Stimulated activated naive B cell treated with anti-CD40 and anti-IgM and Interleukin-4, amounts not matched to agents 10 μg/mL and 1 μg/mL and 100 μg/mL, for 72 hours (primary cell): ENCODE measurements around the gene IQGAP2.
"Not testable (repeated sequence)": the region's sequence is repeated elsewhere in the genome, so short reads cannot be mapped to it uniquely, and the experiment has no call there.

Experiments
- ATAC-seq, 2 donors: fragments of 150-1000 bp; cut with Tn5 transposase; replicated peaks; 2 replicates each; pipeline ENCODE4 v1.10.0; 2021; ENCODE audit warnings: moderate library complexity in 1 of 2
- DNase-seq: peaks from one replicate; pipeline ENCODE4 v3.0.0; 2021
- H3K27ac Mint-ChIP-seq: one replicate; pipeline ENCODE4 v1.8.0; 2022; ENCODE audit warnings: mild to moderate bottlenecking, mixed read lengths
- H3K27me3 Mint-ChIP-seq, 2 donors: one replicate each; pipeline ENCODE4 v1.8.0; 2022; ENCODE audit warnings: mixed read lengths in 2 of 2
- H3K36me3 Mint-ChIP-seq, 2 donors: one replicate each; pipeline ENCODE4 v1.8.0; 2022; ENCODE audit warnings: mixed read lengths in 2 of 2, mild to moderate bottlenecking in 1 of 2
- H3K4me1 Mint-ChIP-seq, 2 donors: one replicate each; pipeline ENCODE4 v1.8.0; 2022; ENCODE audit warnings: mixed read lengths in 2 of 2, mild to moderate bottlenecking in 1 of 2
- H3K4me3 Mint-ChIP-seq, 2 donors: one replicate each; pipeline ENCODE4 v1.8.0; 2022; ENCODE audit warnings: mild to moderate bottlenecking in 2 of 2, mixed read lengths in 2 of 2, moderate library complexity in 1 of 2
- H3K9me3 Mint-ChIP-seq, 2 donors: one replicate each; pipeline ENCODE4 v1.8.0; 2022; ENCODE audit warnings: mixed read lengths in 2 of 2, mild to moderate bottlenecking in 1 of 2

IQGAP2 gene

DNA sequence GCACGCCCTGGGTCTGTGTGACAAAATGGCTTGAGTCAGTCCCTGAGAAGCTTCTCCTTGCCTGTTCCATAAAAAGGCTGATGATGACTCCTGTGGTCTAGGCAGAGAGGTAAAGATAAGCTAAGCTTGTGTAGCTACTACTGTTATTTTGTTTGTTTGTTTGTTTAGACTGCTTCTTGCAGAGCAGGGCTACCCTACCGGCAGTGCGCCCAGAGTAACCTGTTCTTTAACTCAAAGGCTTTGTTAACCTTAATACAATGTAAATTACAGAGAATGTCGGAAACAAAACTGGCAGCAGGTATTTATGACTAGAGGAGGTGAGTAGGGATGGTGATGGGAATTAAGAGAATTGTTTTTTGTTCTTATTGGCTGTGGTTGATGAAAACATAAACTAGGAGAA, 132.5 kb downstream of the IQGAP2 start:
- no peak for ATAC-seq
- no peaks in the 10 kb centered on the region for H3K4me1 Mint-ChIP-seq

DNA sequence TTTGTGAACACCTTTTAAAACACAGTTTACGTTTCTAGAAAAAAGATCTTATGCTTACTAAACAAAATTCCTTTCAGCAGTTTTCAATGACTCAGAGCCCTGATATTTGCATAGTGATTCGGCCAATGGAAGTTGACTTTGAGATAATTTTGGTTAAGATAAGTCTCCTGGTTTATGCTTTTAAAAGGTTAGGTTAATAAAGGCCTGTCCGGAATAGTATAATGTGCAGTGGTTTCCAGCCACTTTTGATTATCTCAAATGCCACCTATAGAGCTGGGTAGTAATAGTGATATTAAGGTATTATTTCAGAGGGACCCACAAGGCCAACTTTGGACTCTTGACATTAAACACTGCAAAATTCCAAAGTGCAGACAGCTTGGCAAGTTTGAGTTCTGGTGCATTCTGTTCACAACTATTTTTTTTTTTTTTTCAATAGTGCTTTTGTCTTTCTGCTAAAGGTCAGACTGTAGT, 134.0 kb downstream of the IQGAP2 start:
- H3K27me3 Mint-ChIP-seq = no peaks in the 10 kb centered on the region
- no peak for DNase-seq
- H3K4me3 Mint-ChIP-seq = no peak overlapping the region
- no peaks in the 10 kb centered on the region for H3K36me3 Mint-ChIP-seq
- no peak overlapping the region for H3K27ac Mint-ChIP-seq
- H3K9me3 Mint-ChIP-seq = no peaks in the 10 kb centered on the region
- H3K4me1 Mint-ChIP-seq = no peaks in the 10 kb centered on the region
- ATAC-seq = no peak

More for the DNA sequence above, 132.5 kb downstream of the IQGAP2 start:
- no peaks in the 10 kb centered on the region for H3K27me3 Mint-ChIP-seq
- H3K4me3 Mint-ChIP-seq = no peak overlapping the region
- H3K36me3 Mint-ChIP-seq = no peaks in the 10 kb centered on the region
- peaks cover 0 to 3% of the 10 kb centered on the region in 2 donors for H3K9me3 Mint-ChIP-seq
- no peak overlapping the region for H3K27ac Mint-ChIP-seq
- DNase-seq = no peak

DNA sequence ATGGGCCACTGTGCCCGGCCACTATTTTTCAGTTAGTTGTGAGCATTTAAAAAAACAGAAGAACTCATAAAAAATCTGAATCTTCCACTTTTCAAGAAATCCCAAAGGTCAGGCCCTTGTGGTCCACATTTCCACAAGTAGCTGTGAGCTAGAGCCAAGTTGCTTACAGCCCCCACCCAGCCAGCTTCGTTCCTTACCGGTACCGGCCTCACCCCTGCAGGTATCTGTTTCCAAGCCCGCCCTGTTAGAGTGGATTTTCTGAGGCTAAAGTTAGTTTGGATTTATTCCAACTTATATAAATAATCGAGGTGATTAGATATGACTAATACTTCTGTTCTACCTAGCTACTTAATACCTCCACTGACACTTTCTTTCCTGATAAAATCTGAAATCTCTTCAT, 139.2 kb downstream of the IQGAP2 start:
- H3K4me1 Mint-ChIP-seq = peaks cover 22 to 35% of the 10 kb centered on the region in 2 donors
- no peak overlapping the region for H3K4me3 Mint-ChIP-seq
- ATAC-seq (no peak), DNase-seq (no peak)
- H3K36me3 Mint-ChIP-seq = no peaks in the 10 kb centered on the region
- H3K27me3 Mint-ChIP-seq = no peaks in the 10 kb centered on the region
- H3K9me3 Mint-ChIP-seq = no peaks in the 10 kb centered on the region
- no peak overlapping the region for H3K27ac Mint-ChIP-seq

- ATAC-seq (peak in 1 of 2 donors; percentile 4), DNase-seq (no peak)
- H3K27ac Mint-ChIP-seq = peak overlapping the region; percentile 77
- peaks cover 30 to 43% of the 10 kb centered on the region in 2 donors for H3K4me1 Mint-ChIP-seq
- no peaks in the 10 kb centered on the region for H3K27me3 Mint-ChIP-seq
- H3K36me3 Mint-ChIP-seq = no peaks in the 10 kb centered on the region
- no peaks in the 10 kb centered on the region for H3K9me3 Mint-ChIP-seq
- H3K4me3 Mint-ChIP-seq = peak overlapping the region; percentile 75 to 79
Observed at GRCh38 chr5:76542887-76543690, 140.0 kb downstream of the IQGAP2 start.

DNA sequence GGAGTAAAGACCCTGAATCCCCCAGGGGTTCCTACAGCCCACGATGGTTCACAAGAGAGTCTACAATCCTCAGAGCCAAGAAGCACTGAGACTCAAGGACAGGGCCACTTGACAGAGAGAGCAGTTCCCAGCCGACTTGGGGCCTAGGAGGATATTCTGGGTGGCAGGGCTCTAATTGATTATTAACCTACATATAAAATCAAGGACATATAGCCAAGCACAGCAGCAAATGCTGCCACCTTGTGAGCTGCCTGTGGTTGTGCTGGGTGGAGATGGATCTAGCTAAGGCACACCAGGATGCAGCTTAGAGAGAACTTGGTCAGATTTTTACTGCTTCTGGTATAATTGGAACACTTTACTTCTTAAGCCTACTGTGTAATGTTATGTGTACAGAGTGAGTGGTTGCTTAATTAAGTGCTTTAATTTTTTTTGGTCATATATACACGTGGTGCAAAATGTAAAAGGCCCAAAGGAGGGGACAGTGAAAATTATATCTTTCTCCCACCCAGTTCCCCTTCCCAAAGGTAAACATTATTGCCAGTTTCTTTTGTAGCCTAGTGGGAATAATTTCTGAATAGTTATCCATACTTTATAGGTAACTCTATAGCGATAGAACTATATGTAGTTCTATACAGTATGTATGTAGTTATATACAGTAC, 141.3 kb downstream of the IQGAP2 start:
- DNase-seq (peak; percentile 27), ATAC-seq (peak; percentile 33 to 43)
- Mint-ChIP-seq H3K9me3 (no peaks in the 10 kb centered on the region), H3K4me1 (peaks cover 34 to 52% of the 10 kb centered on the region in 2 donors), H3K36me3 (no peaks in the 10 kb centered on the region), H3K27ac (no peak overlapping the region), H3K27me3 (no peaks in the 10 kb centered on the region), H3K4me3 (peak overlapping the region in 1 of 2 donors; percentile 79)

DNA sequence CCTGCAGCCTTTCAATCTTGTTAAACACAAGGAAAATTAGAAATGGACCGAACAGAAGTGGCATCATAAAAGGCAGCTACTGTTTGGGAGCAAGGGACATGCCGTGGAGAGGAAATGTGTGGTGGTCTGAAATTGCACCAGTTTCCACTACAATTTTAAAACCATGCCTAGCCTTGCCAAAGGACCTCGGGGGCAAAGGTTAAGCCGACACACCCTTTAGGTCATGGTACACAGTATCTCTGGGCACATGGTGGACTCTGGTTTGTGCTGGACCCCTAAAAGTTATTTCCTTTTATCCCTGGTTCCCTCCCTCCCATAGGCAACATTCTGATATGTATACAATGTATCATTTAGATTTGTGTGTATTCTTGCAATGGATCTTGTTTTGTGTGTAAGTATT, 142.1 kb downstream of the IQGAP2 start:
- Mint-ChIP-seq H3K27ac (no peak overlapping the region), H3K4me3 (no peak overlapping the region), H3K27me3 (no peaks in the 10 kb centered on the region), H3K36me3 (no peaks in the 10 kb centered on the region), H3K4me1 (peaks cover 34 to 52% of the 10 kb centered on the region in 2 donors), H3K9me3 (no peaks in the 10 kb centered on the region)
- ATAC-seq (no peak), DNase-seq (no peak)

GRCh38 chr5:76546497-76547102, 143.5 kb downstream of the IQGAP2 start:
- peak overlapping the region; percentile 91 for H3K27ac Mint-ChIP-seq
- peaks cover 34 to 52% of the 10 kb centered on the region in 2 donors for H3K4me1 Mint-ChIP-seq
- no peaks in the 10 kb centered on the region for H3K36me3 Mint-ChIP-seq
- peak overlapping the region; percentile 75 to 78 for H3K4me3 Mint-ChIP-seq
- no peaks in the 10 kb centered on the region for H3K27me3 Mint-ChIP-seq
- ATAC-seq (peak; percentile 55 to 59), DNase-seq (peak; percentile 21)
- no peaks in the 10 kb centered on the region for H3K9me3 Mint-ChIP-seq

DNA sequence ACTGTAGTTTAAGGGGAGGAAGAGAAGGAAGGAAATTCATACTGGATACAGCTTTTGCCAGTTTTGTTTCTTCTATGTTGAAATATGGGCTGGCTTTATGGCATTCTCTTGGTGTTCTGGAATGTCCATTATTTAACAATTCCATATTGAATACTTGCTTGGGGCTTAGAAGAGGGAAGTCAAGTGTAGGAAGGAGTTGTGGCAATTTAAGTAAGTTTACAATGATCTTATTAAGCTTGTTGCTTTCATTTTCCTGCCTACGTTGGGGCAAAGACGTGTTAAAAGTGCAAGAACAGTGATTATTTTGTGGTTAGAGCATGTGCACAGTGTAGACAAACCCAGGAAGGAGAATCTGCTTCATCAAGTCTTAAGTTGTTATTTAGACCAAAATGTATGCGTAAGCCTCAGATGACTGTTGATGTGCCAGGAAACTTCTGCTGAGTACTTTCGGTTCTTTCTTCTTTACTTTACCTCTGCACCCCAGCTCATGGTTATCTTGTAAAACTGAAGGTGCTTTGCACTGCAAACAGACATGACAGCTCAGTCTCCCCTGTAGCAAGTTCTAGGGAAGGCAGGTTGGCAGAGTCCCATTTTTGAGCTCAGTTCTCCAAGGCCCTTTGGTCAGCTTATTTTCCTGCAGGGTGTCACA, 144.3 kb downstream of the IQGAP2 start:
- peak; percentile 85 to 88 for ATAC-seq
- no peaks in the 10 kb centered on the region for H3K27me3 Mint-ChIP-seq

GRCh38 chr5:76547891-76548524, 144.9 kb downstream of the IQGAP2 start:
- Mint-ChIP-seq H3K4me3 (peak overlapping the region in 1 of 2 donors; percentile 75), H3K9me3 (no peaks in the 10 kb centered on the region), H3K4me1 (peaks cover 34 to 46% of the 10 kb centered on the region in 2 donors), H3K36me3 (no peaks in the 10 kb centered on the region), H3K27ac (peak overlapping the region; percentile 91), H3K27me3 (no peaks in the 10 kb centered on the region)
- DNase-seq = no peak
- ATAC-seq = peak; percentile 5 to 12

More for the DNA sequence above, 144.3 kb downstream of the IQGAP2 start:
- peak; percentile 33 for DNase-seq
- peaks cover 34 to 52% of the 10 kb centered on the region in 2 donors for H3K4me1 Mint-ChIP-seq
- peak overlapping the region; percentile 75 to 78 for H3K4me3 Mint-ChIP-seq
- no peaks in the 10 kb centered on the region for H3K36me3 Mint-ChIP-seq
- H3K27ac Mint-ChIP-seq = peak overlapping the region; percentile 91
- no peaks in the 10 kb centered on the region for H3K9me3 Mint-ChIP-seq

- peak overlapping the region; percentile 91 for H3K27ac Mint-ChIP-seq
- ATAC-seq = no peak
- no peak for DNase-seq
- H3K27me3 Mint-ChIP-seq = no peaks in the 10 kb centered on the region
- H3K36me3 Mint-ChIP-seq = no peaks in the 10 kb centered on the region
- no peaks in the 10 kb centered on the region for H3K9me3 Mint-ChIP-seq
- H3K4me3 Mint-ChIP-seq = no peak overlapping the region
- peaks cover 29 to 40% of the 10 kb centered on the region in 2 donors for H3K4me1 Mint-ChIP-seq
Observed at GRCh38 chr5:76548525-76549229, 145.6 kb downstream of the IQGAP2 start.

DNA sequence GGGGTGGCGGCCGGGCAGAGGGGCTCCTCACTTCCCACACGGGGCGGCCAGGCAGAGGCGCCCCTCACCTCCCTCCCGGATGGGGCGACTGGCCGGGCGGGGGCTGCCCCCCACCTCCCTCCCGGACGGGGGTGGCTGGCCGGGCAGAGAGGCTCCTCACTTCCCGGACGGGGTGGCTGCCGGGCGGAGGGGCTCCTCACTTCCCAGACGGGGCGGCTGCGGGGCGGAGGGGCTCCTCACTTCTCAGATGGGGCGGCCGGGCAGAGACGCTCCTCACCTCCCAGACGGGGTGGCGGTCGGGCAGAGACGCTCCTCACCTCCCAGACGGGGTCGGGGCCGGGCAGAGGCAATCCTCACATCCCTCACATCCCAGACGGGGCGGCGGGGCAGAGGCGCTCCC, 147.8 kb downstream of the IQGAP2 start:
- not testable (repeated sequence) for DNase-seq, H3K4me3 Mint-ChIP-seq

DNA sequence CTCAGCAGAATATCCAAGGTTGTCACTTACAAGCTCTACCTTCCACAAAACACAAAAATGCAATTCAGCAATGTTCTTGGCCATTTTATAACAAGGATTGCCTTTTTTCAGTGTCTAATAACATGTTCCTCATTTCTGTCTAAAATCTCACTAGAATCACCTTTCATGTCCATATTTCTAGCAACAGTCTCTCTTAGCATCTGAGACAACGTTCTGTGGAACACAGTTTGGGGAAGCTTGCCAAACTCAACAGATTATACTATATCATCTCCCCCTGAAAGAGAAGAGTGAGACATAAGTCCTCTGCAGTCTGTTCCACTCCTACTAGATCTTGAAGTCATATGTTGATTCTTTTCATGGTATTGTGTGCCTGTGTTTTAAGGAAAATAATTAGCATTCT, 149.5 kb downstream of the IQGAP2 start:
- Mint-ChIP-seq H3K9me3 (no peaks in the 10 kb centered on the region), H3K4me3 (no peak overlapping the region), H3K36me3 (no peaks in the 10 kb centered on the region), H3K4me1 (peaks cover 18 to 38% of the 10 kb centered on the region in 2 donors), H3K27me3 (no peaks in the 10 kb centered on the region), H3K27ac (no peak overlapping the region)
- DNase-seq = no peak
- no peak for ATAC-seq

More for the DNA sequence above, 147.8 kb downstream of the IQGAP2 start:
- H3K27me3 Mint-ChIP-seq, H3K9me3 Mint-ChIP-seq, H3K36me3 Mint-ChIP-seq, H3K27ac Mint-ChIP-seq, ATAC-seq: not testable (repeated sequence)
- peaks cover 23 to 43% of the 10 kb centered on the region in 2 donors for H3K4me1 Mint-ChIP-seq

GRCh38 chr5:76553251-76553650, 150.2 kb downstream of the IQGAP2 start:
- H3K9me3 Mint-ChIP-seq = no peaks in the 10 kb centered on the region
- no peak for DNase-seq
- no peaks in the 10 kb centered on the region for H3K36me3 Mint-ChIP-seq
- H3K27ac Mint-ChIP-seq = no peak overlapping the region
- no peaks in the 10 kb centered on the region for H3K27me3 Mint-ChIP-seq
- H3K4me3 Mint-ChIP-seq = no peak overlapping the region
- peaks cover 13 to 31% of the 10 kb centered on the region in 2 donors for H3K4me1 Mint-ChIP-seq
- no peak for ATAC-seq
